ENCODE data around the gene APBB1IP.

- TF ChIP-seq ESRRA (CRISPR knock-in tag; IDR thresholded peaks at IDR 0.05; ENCODE audit: borderline replicate concordance) (no peak), CREB1 (CRISPR knock-in tag; IDR thresholded peaks at IDR 0.05) (no peak), USF2 (CRISPR knock-in tag; IDR thresholded peaks at IDR 0.05) (no peak)
- TF ChIP-seq, protein P1, sequence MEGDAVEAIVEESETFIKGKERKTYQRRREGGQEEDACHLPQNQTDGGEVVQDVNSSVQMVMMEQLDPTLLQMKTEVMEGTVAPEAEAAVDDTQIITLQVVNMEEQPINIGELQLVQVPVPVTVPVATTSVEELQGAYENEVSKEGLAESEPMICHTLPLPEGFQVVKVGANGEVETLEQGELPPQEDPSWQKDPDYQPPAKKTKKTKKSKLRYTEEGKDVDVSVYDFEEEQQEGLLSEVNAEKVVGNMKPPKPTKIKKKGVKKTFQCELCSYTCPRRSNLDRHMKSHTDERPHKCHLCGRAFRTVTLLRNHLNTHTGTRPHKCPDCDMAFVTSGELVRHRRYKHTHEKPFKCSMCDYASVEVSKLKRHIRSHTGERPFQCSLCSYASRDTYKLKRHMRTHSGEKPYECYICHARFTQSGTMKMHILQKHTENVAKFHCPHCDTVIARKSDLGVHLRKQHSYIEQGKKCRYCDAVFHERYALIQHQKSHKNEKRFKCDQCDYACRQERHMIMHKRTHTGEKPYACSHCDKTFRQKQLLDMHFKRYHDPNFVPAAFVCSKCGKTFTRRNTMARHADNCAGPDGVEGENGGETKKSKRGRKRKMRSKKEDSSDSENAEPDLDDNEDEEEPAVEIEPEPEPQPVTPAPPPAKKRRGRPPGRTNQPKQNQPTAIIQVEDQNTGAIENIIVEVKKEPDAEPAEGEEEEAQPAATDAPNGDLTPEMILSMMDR (IDR thresholded peaks at IDR 0.05): no peak
Observed at GRCh38 chr10:26407406-26407969, 30.7 kb upstream of the APBB1IP start.
